Measurements from ENCODE around the gene ARL8B.

ARL8B gene

GRCh38 chr3:5217824-5218595 lies 95.9 kb downstream of the ARL8B start:
- DNase-seq, result no peak

- no peak for DNase-seq
Measured at GRCh38 chr3:5218815-5219214, 96.7 kb downstream of the ARL8B start.

- no peak for DNase-seq
Measured at GRCh38 chr3:5219216-5219615, 97.1 kb downstream of the ARL8B start.

GRCh38 chr3:5220193-5220592 lies 98.1 kb downstream of the ARL8B start:
- no peak for DNase-seq

GRCh38 chr3:5220667-5221431 lies 98.8 kb downstream of the ARL8B start:
- DNase-seq, result no peak

GRCh38 chr3:5221701-5222100 lies 99.6 kb downstream of the ARL8B start:
- DNase-seq, result no peak

GRCh38 chr3:5222283-5223005 lies 100.4 kb downstream of the ARL8B start:
- no peak for DNase-seq

- DNase-seq, result no peak
Measured at GRCh38 chr3:5226783-5227182, 104.7 kb downstream of the ARL8B start.

- DNase-seq, result no peak
Measured at GRCh38 chr3:5227812-5228211, 105.7 kb downstream of the ARL8B start.

GRCh38 chr3:5229414-5229813 lies 107.3 kb downstream of the ARL8B start:
- DNase-seq, result no peak

All from NCI-H524 treated with DMSO at 0.1 percent for 48 hours (cell line).